HEK293 (cell line): ENCODE measurements around the gene IVNS1ABP.

Experiments
- CTCF ChIA-PET: fragments of 350-600 bp; formaldehyde crosslinking; extraction: SDS; loops from one replicate; lab custom pipeline; 2021; ENCODE audit warnings: antibody characterized with exemption; lab: Yijun Ruan, JAX
- POLR2A ChIA-PET: fragments of 300-600 bp; formaldehyde crosslinking; extraction: SDS; loops from one replicate; lab custom pipeline; 2020; ENCODE audit warnings: antibody characterized with exemption, inconsistent platforms; lab: Yijun Ruan, JAX
- H3K27ac ChIP-seq: fragments of 200-500 bp; sonication (Bioruptor generic); 2 replicates; pipeline ENCODE4 v1.5.1; 2014; ENCODE audit warnings: low read depth, low read length, control low read depth, inconsistent platforms; ENCODE audit errors: extremely low read depth
- H3K36me3 ChIP-seq, 2 experiments: fragments of 200-500 bp in 1 of 2; sonication (Bioruptor generic) in 1 of 2; 1 replicate in 1 of 2; 2 replicates in 1 of 2; pipeline ENCODE4 v1.5.1; 2014 to 2017; ENCODE audit warnings: inconsistent platforms in 2 of 2, low read length in 2 of 2; ENCODE audit not compliant: control insufficient read depth in 2 of 2, insufficient read depth in 1 of 2
- H3K4me1 ChIP-seq: fragments of 200-500 bp; sonication (Bioruptor generic); 2 replicates; pipeline ENCODE4 v1.5.1; 2014; ENCODE audit warnings: mild to moderate bottlenecking, low read length, inconsistent platforms; ENCODE audit not compliant: control insufficient read depth, insufficient read depth
- H3K4me3 ChIP-seq: 2 replicates; pipeline ENCODE4 v1.5.1; 2011; ENCODE audit warnings: low read depth, mild to moderate bottlenecking, control low read depth, low read length, moderate library complexity
- H3K9me3 ChIP-seq: fragments of 200-500 bp; sonication (Bioruptor generic); 2 replicates; pipeline ENCODE4 v1.5.1; 2014; ENCODE audit warnings: low read depth, low read length, inconsistent platforms; ENCODE audit not compliant: control insufficient read depth, insufficient read depth
- GLI4 ChIP-seq: fragments of 450-650 bp; formaldehyde crosslinking; IDR thresholded peaks from 2 replicates; pipeline ENCODE4 v1.5.1; 2016; ENCODE audit warnings: missing biosample characterization, missing genetic modification characterization
- MYNN ChIP-seq: fragments of 450-650 bp; formaldehyde crosslinking; IDR thresholded peaks from 2 replicates; pipeline ENCODE4 v1.5.1; 2016; ENCODE audit warnings: missing biosample characterization, missing genetic modification characterization, borderline replicate concordance
- OSR2 ChIP-seq: fragments of 450-650 bp; formaldehyde crosslinking; IDR thresholded peaks from 2 replicates; pipeline ENCODE4 v1.5.1; 2016; ENCODE audit warnings: missing biosample characterization, missing genetic modification characterization
- PRDM1 ChIP-seq: fragments of 450-650 bp; formaldehyde crosslinking; IDR thresholded peaks from 2 replicates; pipeline ENCODE4; 2016; ENCODE audit warnings: missing biosample characterization, missing genetic modification characterization
- SALL2 ChIP-seq: fragments of 450-650 bp; formaldehyde crosslinking; IDR thresholded peaks from 2 replicates; pipeline ENCODE4 v1.5.0; 2017; ENCODE audit warnings: missing biosample characterization, mild to moderate bottlenecking, missing genetic modification characterization, borderline replicate concordance
- SP7 ChIP-seq: fragments of 450-650 bp; formaldehyde crosslinking; IDR thresholded peaks from 2 replicates; pipeline ENCODE4 v1.5.1; 2016; ENCODE audit warnings: missing biosample characterization, missing genetic modification characterization
- TCF7L2 ChIP-seq: IDR thresholded peaks from 2 replicates; pipeline ENCODE4 v1.6.1; 2011; ENCODE audit warnings: low read depth, mild to moderate bottlenecking, inconsistent platforms, low read length, moderate library complexity, borderline replicate concordance
- ZNF10 ChIP-seq: fragments of 450-650 bp; formaldehyde crosslinking; IDR thresholded peaks from 2 replicates; pipeline ENCODE4 v1.5.1; 2017; ENCODE audit warnings: missing biosample characterization, missing genetic modification characterization
- ZNF175 ChIP-seq: fragments of 450-650 bp; formaldehyde crosslinking; IDR thresholded peaks from 2 replicates; pipeline ENCODE4 v1.5.1; 2016; ENCODE audit warnings: missing biosample characterization, missing genetic modification characterization
- ZNF2 ChIP-seq: fragments of 450-650 bp; formaldehyde crosslinking; IDR thresholded peaks from 2 replicates; pipeline ENCODE4 v1.5.1; 2016; ENCODE audit warnings: missing biosample characterization, missing genetic modification characterization
- ZNF274 ChIP-seq, 2 experiments: fragments of 200-500 bp in 1 of 2; fragments of 450-650 bp in 1 of 2; sonication (Bioruptor generic) in 1 of 2; formaldehyde crosslinking in 1 of 2; IDR thresholded peaks; 2 replicates each; pipeline versions ENCODE4 v1.5.1 to v1.6.1; 2014 to 2016; ENCODE audit warnings: borderline replicate concordance in 1 of 2, inconsistent platforms in 1 of 2, low read length in 1 of 2, missing biosample characterization in 1 of 2, missing genetic modification characterization in 1 of 2
- ZNF391 ChIP-seq: fragments of 450-650 bp; formaldehyde crosslinking; IDR thresholded peaks from 2 replicates; pipeline ENCODE4 v1.5.1; 2016; ENCODE audit warnings: low read depth, missing biosample characterization, missing genetic modification characterization, borderline replicate concordance
- ZNF416 ChIP-seq: fragments of 450-650 bp; formaldehyde crosslinking; IDR thresholded peaks from 2 replicates; pipeline ENCODE4 v1.5.1; 2016; ENCODE audit warnings: missing biosample characterization, missing genetic modification characterization
- ZNF423 ChIP-seq: fragments of 450-650 bp; formaldehyde crosslinking; IDR thresholded peaks from 2 replicates; pipeline ENCODE4 v1.5.1; 2016; ENCODE audit warnings: missing biosample characterization, missing genetic modification characterization
- ZNF510 ChIP-seq: fragments of 450-650 bp; formaldehyde crosslinking; IDR thresholded peaks from 2 replicates; pipeline ENCODE4 v1.5.1; 2018; ENCODE audit warnings: mild to moderate bottlenecking, missing genetic modification characterization, missing biosample characterization; ENCODE audit not compliant: insufficient replicate concordance
- ZNF555 ChIP-seq: fragments of 450-650 bp; formaldehyde crosslinking; conservative IDR thresholded peaks from 2 replicates; pipeline ENCODE4 v1.5.1; 2017; ENCODE audit warnings: missing biosample characterization, mild to moderate bottlenecking, missing genetic modification characterization, inconsistent platforms
- ZNF677 ChIP-seq: fragments of 450-650 bp; IDR thresholded peaks from 2 replicates; pipeline ENCODE4 v1.5.0; 2018; ENCODE audit warnings: missing biosample characterization, mild to moderate bottlenecking, missing genetic modification characterization, moderate library complexity
- ZNF777 ChIP-seq: fragments of 450-650 bp; formaldehyde crosslinking; IDR thresholded peaks from 2 replicates; pipeline ENCODE4 v1.5.1; 2017; ENCODE audit warnings: missing biosample characterization, missing genetic modification characterization, borderline replicate concordance
- ZNF791 ChIP-seq: fragments of 450-650 bp; formaldehyde crosslinking; IDR thresholded peaks from 2 replicates; pipeline ENCODE4 v1.5.1; 2016; ENCODE audit warnings: missing biosample characterization, missing genetic modification characterization
- TF ChIP-seq, protein P1 (sequence below): fragments of 450-650 bp; formaldehyde crosslinking; IDR thresholded peaks from 2 replicates; pipeline ENCODE4 v1.5.1; 2016; ENCODE audit warnings: missing biosample characterization, missing genetic modification characterization
- TF ChIP-seq, protein P2 (sequence below): fragments of 450-650 bp; formaldehyde crosslinking; conservative IDR thresholded peaks from 2 replicates; pipeline ENCODE4 v1.5.1; 2016; ENCODE audit warnings: low read depth, missing biosample characterization, missing genetic modification characterization
- TF ChIP-seq, protein P3 (sequence below): sonication (generic); formaldehyde crosslinking; IDR thresholded peaks from 2 replicates; pipeline ENCODE4 v1.8.1; 2022; ENCODE audit warnings: mild to moderate bottlenecking, moderate library complexity, missing genetic modification reagents
- TF ChIP-seq, protein P4 (sequence below): fragments of 450-650 bp; formaldehyde crosslinking; IDR thresholded peaks from 2 replicates; pipeline ENCODE4 v1.5.1; 2017; ENCODE audit warnings: missing biosample characterization, missing genetic modification characterization

The IVNS1ABP gene

DNA sequence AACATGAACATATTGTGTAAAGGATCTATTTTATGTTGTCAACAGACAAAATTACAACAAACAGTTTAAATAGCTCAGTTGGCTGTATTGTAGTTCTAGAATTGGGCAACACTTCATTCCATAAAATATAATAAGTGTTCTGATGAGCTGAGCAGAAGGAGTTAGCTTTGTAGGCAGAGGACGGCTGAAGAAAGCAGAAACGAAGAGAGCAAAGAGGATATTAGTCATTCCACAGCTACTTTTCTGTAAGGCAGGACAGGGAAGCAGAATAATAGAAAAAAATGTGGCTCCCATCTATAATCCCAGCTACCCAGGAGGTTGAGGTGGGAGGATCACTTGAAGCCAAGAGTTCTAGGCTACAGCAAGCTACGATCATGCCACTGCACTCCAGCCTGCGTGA lies 20.2 kb upstream of the IVNS1ABP start:
- Histone ChIP-seq H3K27ac (no peak overlapping the region), H3K4me1 (no peaks in the 10 kb centered on the region), H3K9me3 (no peaks in the 10 kb centered on the region), H3K4me3 (no peak overlapping the region), H3K36me3 (no peaks in the 10 kb centered on the region)
- POLR2A ChIA-PET, result interaction anchor here (0.7 kb wide), 1 partner anchor 20 kb away, joined by 4 read pairs; the partner anchor contains the start of gene IVNS1ABP
- CTCF ChIA-PET, result interaction anchor here (0.6 to 1.0 kb wide), 3 partner anchors 12 to 383 kb away, joined by 3 to 4 read pairs (median 3); no protein-coding TSS in a partner anchor
- TF ChIP-seq GLI4 (tag by site-specific recombination) (no peak), MYNN (tag by site-specific recombination) (no peak), SALL2 (tag by site-specific recombination) (no peak), SP7 (tag by site-specific recombination) (no peak), ZNF391 (tag by site-specific recombination) (no peak), ZNF274 (IDR thresholded peaks at IDR 0.05; ENCODE audit: low read length) (no peak), ZNF274 (tag by site-specific recombination; IDR thresholded peaks at IDR 0.05; ENCODE audit: borderline replicate concordance) (no peak), ZNF677 (tag by site-specific recombination) (no peak), ZNF2 (no peak)

DNA sequence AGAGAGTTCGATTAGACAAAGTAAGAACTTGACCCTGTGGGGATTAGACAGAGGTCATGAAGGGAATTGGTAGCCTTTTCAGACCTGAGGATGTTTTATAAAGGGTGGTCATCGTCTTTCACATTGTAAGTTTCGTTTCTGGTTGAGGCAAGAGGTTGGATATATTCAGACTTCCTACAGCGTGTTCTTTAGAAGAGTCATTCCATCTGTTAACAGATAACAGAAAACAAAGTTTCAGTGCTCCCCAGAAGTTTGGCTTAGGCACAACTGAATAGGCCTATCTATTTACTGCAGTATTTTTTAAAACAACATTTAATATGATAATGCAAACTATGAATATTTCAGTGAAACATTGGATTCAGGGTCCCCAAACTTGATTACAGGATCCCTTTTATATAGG lies 17.1 kb upstream of the IVNS1ABP start:
- Histone ChIP-seq H3K9me3 (no peaks in the 10 kb centered on the region), H3K27ac (no peak overlapping the region), H3K4me3 (no peak overlapping the region), H3K36me3 (no peaks in the 10 kb centered on the region), H3K4me1 (no peaks in the 10 kb centered on the region)
- ChIA-PET POLR2A (no interaction called here), CTCF (no interaction called here)
- TF ChIP-seq ZNF791, result no peak
- TF ChIP-seq ZNF510, result no peak
- TF ChIP-seq, protein P1, sequence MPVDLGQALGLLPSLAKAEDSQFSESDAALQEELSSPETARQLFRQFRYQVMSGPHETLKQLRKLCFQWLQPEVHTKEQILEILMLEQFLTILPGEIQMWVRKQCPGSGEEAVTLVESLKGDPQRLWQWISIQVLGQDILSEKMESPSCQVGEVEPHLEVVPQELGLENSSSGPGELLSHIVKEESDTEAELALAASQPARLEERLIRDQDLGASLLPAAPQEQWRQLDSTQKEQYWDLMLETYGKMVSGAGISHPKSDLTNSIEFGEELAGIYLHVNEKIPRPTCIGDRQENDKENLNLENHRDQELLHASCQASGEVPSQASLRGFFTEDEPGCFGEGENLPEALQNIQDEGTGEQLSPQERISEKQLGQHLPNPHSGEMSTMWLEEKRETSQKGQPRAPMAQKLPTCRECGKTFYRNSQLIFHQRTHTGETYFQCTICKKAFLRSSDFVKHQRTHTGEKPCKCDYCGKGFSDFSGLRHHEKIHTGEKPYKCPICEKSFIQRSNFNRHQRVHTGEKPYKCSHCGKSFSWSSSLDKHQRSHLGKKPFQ (tag by site-specific recombination), result no peak
- TF ChIP-seq ZNF175 (tag by site-specific recombination), result no peak
- no peak for TF ChIP-seq PRDM1 (tag by site-specific recombination)
- no peak for TF ChIP-seq ZNF777 (tag by site-specific recombination)
- TF ChIP-seq TCF7L2, result no peak
- TF ChIP-seq, protein P2, sequence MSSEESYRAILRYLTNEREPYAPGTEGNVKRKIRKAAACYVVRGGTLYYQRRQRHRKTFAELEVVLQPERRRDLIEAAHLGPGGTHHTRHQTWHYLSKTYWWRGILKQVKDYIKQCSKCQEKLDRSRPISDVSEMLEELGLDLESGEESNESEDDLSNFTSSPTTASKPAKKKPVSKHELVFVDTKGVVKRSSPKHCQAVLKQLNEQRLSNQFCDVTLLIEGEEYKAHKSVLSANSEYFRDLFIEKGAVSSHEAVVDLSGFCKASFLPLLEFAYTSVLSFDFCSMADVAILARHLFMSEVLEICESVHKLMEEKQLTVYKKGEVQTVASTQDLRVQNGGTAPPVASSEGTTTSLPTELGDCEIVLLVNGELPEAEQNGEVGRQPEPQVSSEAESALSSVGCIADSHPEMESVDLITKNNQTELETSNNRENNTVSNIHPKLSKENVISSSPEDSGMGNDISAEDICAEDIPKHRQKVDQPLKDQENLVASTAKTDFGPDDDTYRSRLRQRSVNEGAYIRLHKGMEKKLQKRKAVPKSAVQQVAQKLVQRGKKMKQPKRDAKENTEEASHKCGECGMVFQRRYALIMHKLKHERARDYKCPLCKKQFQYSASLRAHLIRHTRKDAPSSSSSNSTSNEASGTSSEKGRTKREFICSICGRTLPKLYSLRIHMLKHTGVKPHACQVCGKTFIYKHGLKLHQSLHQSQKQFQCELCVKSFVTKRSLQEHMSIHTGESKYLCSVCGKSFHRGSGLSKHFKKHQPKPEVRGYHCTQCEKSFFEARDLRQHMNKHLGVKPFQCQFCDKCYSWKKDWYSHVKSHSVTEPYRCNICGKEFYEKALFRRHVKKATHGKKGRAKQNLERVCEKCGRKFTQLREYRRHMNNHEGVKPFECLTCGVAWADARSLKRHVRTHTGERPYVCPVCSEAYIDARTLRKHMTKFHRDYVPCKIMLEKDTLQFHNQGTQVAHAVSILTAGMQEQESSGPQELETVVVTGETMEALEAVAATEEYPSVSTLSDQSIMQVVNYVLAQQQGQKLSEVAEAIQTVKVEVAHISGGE, result no peak
- TF ChIP-seq MYNN (tag by site-specific recombination), result no peak
- TF ChIP-seq ZNF423, result no peak

DNA sequence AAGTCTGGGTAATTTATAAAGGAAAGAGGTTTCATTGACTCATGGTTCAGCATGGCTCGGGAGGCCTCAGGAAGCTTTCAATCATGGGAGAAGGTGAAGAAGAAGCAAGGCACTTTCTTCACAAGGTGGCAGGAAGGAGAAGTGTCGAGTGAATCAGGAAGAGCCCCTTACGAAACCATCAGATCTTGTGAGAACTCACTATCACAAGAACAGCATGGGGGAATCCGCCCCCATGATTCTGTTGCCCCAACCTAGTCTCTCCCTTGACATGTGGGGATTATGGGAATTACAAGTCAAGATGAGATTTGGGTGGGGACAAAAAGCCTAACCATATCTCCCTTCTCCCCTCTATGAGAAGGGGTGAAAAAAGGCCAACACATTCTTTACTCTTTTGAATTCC lies 11.2 kb upstream of the IVNS1ABP start:
- H3K9me3 ChIP-seq, result no peaks in the 10 kb centered on the region
- POLR2A ChIA-PET, result no interaction called here
- CTCF ChIA-PET, result interaction anchor here (0.6 to 0.7 kb wide), 2 partner anchors 139 to 190 kb away, joined by 3 to 5 read pairs; no protein-coding TSS in a partner anchor
- H3K4me1 ChIP-seq, result no peaks in the 10 kb centered on the region
- no peak overlapping the region for H3K4me3 ChIP-seq
- no peaks in the 10 kb centered on the region for H3K36me3 ChIP-seq
- H3K27ac ChIP-seq, result no peak overlapping the region
- TF ChIP-seq ZNF555 (no peak), ZNF416 (tag by site-specific recombination) (no peak), OSR2 (tag by site-specific recombination) (no peak), ZNF10 (tag by site-specific recombination) (no peak)
- TF ChIP-seq, protein P3, sequence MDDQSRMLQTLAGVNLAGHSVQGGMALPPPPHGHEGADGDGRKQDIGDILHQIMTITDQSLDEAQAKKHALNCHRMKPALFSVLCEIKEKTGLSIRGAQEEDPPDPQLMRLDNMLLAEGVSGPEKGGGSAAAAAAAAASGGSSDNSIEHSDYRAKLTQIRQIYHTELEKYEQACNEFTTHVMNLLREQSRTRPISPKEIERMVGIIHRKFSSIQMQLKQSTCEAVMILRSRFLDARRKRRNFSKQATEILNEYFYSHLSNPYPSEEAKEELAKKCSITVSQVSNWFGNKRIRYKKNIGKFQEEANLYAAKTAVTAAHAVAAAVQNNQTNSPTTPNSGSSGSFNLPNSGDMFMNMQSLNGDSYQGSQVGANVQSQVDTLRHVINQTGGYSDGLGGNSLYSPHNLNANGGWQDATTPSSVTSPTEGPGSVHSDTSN (CRISPR knock-in tag), result no peak
- TF ChIP-seq, protein P4, sequence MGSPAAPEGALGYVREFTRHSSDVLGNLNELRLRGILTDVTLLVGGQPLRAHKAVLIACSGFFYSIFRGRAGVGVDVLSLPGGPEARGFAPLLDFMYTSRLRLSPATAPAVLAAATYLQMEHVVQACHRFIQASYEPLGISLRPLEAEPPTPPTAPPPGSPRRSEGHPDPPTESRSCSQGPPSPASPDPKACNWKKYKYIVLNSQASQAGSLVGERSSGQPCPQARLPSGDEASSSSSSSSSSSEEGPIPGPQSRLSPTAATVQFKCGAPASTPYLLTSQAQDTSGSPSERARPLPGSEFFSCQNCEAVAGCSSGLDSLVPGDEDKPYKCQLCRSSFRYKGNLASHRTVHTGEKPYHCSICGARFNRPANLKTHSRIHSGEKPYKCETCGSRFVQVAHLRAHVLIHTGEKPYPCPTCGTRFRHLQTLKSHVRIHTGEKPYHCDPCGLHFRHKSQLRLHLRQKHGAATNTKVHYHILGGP, result no peak
